GM19324 (cell line): Measurements from ENCODE around the gene PSG3.
"Not testable (repeated sequence)": the region's sequence is repeated elsewhere in the genome, so short reads cannot be mapped to it uniquely, and the experiment has no call there.

Experiments
- ATAC-seq: cut with Tn5 transposase; IDR thresholded peaks from one replicate; pipeline ENCODE4 v1.9.1; 2021; ENCODE audit warnings: mild to moderate bottlenecking, moderate library complexity; ENCODE audit not compliant: unreplicated experiment, low FRiP score

The PSG3 gene

DNA sequence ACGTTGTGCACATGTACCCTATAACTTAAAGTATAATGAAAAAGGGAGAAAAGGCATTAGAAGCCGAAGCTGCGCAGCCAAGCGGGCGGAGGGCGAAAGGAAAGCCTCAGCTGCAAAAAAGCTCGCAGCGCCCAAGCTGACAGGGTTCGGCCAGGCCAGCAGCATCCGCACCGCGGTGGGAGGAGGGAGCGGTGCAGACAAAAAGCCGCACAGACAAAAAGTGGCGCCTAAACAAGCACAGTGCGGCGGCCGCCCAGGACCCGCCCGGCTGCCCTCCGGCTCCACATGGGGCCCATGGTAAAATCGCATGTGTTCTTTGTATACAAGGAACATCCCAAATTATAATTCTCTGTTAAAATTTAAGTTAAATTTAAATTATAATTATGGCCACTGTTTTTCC, 42.4 kb downstream of the PSG3 start:
- ATAC-seq = no peak

DNA sequence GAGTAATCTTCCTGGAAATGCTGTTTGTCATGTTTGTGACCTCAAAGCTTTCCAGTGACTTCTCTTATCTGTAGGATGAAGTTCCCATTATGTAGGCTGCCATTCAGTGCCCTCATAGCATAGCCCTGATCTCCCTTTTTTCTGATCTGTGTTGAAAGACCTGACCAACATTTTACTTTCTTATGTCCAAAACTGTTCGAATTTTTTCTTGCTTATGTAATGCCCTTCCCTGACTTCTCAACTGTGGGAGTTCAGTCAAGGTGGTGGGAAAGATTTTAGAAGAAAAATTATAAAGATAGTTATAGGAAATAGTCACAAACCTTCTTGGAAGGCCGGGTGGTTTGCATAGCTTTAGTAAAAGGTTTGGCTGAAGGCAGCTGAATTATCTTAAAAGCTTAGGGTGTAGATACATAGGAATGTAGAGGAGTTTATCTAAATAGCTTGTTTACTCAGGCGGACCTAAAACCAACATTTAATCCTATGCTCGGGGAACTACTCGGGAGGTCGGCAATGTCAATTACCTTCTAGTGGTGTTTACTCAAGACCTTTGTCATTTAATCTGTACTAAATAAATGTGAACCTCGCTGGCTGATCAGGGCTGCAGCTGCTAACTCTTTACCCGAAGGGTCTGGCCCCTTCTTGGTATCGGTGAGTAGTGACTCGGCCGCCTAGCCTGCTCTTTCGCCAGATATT, 44.3 kb downstream of the PSG3 start:
- ATAC-seq = no peak

- ATAC-seq = no peak
Observed at GRCh38 chr19:42693760-42694350, 46.4 kb downstream of the PSG3 start.

DNA sequence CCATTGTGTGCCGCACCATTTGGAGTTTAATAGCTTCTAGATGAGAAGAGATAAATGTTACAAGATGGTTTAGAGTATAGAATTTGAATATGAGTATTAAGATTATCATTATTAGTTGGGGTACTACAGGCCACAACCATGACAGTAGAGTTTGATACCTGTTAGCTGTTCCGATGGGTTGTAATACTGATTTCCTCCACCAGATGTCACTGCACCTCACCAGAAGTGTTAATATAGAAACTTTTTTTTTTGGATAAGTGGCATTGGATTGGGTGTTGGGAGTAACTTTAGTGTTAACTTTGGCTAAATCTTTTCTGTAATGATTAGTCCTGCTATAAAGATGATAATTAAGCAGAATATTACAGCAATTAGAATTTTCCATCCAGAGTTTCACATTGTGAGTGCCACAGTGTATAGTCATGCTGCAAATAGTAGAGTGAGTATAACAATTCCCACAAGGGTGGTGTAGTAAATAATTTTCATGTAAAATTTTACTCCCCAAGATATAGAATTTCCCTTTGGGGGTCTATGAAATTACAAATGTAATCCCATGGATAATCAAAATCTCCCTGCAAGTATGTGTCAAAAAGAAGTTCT, 56.3 kb downstream of the PSG3 start:
- no peak for ATAC-seq

DNA sequence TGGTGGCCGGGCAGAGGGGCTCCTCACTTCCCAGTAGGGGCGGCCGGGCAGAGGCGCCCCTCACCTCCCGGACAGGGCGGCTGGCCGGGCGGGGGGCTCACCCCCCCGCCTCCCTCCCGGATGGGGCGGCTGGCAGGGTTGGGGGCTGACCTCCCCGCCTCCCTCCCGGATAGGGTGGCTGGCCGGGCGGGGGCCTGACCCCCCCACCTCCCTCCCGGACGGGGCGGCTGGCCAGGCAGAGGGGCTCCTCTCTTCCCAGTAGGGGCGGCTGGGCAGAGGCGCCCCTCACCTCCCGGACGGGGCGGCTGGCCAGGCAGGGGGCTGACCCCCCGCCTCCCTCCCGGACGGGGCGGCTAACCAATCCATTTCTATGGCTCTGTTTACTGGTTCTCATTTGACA, 64.0 kb downstream of the PSG3 start:
- not testable (repeated sequence) for ATAC-seq

DNA sequence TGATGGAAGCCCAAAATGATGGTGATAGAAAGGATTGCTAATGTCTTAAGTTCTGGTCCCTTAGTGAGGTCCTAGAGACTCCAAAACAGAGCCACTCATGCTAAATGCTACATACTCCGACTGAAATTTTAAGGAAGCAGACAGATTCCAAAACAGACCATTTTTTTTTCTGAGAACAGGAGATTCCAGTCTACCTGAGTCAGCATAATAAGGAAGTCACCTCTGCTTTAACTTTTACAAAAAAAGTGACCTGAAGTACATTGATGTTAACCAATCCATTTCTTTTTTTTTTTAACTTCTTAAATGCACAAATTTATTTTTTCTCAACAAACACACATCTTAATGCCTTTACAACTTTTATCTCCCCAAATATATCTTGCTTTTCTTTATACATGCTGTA, 65.7 kb downstream of the PSG3 start:
- not testable (repeated sequence) for ATAC-seq
